B cell (primary cell): Measurements from ENCODE around the gene EPM2A. TPM values are rescaled to one million over a fixed set of nuclear protein-coding genes. Genes with fewer than 3 reads are reported as not detected.

Experiments used
- ATAC-seq: fragments of 200-7000 bp; cut with Tn5 transposase; one replicate; pipeline ENCODE4 v1.10.0; 2021; ENCODE audit warnings: low read depth, mild to moderate bottlenecking, moderate number of reproducible peaks, moderate library complexity
- CTCF ChIA-PET: fragments of 350-600 bp; sonication (Branson Sonifier 250); formaldehyde crosslinking; loops from one replicate; lab custom pipeline; 2021; ENCODE audit warnings: antibody characterized with exemption, inconsistent platforms; lab: Charles Lee
- POLR2A ChIA-PET: fragments of 350-600 bp; sonication (Branson Sonifier 250); formaldehyde crosslinking; loops from one replicate; lab custom pipeline; 2021; ENCODE audit warnings: antibody characterized with exemption; lab: Charles Lee
- DNase-seq: peaks from one replicate; pipeline ENCODE4 v3.0.0; 2013
- H2AFZ ChIP-seq: 2 replicates; pipeline ENCODE4 v1.6.1; 2012; ENCODE audit warnings: mild to moderate bottlenecking, low read depth, low read length; ENCODE audit not compliant: insufficient read depth, poor library complexity, severe bottlenecking
- H3K27ac ChIP-seq, 2 donors: 1 replicate in 1 of 2; 2 replicates in 1 of 2; pipeline ENCODE4 v1.5.1; 2012 to 2013; ENCODE audit warnings: low read length in 2 of 2, mild to moderate bottlenecking in 2 of 2, moderate library complexity in 1 of 2
- H3K27me3 ChIP-seq, 4 experiments: fragments of 200-600 bp in 1 of 4; sonication (generic) in 1 of 4; replicated peaks in 1 of 4; 1 replicate in 2 of 4; 2 replicates in 2 of 4; pipeline versions ENCODE4 v1.6.1 to v1.7.0; 2013 to 2016; ENCODE audit warnings: low read length in 3 of 4, mild to moderate bottlenecking in 2 of 4, mixed read lengths in 1 of 4, moderate library complexity in 1 of 4; ENCODE audit not compliant: insufficient read depth in 4 of 4, control insufficient read depth in 3 of 4; ENCODE audit errors: control extremely low read depth in 1 of 4
- H3K36me3 ChIP-seq, 2 experiments: replicated peaks in 1 of 2; 1 replicate in 1 of 2; 2 replicates in 1 of 2; pipeline versions ENCODE4 v1.6.1 to v1.7.1; 2013; ENCODE audit warnings: low read length in 1 of 2; ENCODE audit not compliant: insufficient read depth in 2 of 2, control insufficient read depth in 1 of 2; ENCODE audit errors: control extremely low read depth in 1 of 2, extremely low read depth in 1 of 2
- H3K4me1 ChIP-seq, 2 donors: fragments of 200-600 bp in 1 of 2; sonication (generic) in 1 of 2; 1 replicate in 1 of 2; 2 replicates in 1 of 2; pipeline versions ENCODE4 v1.5.1 to v1.6.1; 2013 to 2017; ENCODE audit warnings: low read length in 2 of 2; ENCODE audit not compliant: control insufficient read depth in 2 of 2, insufficient read depth in 2 of 2
- H3K4me2 ChIP-seq: replicated peaks from 2 replicates; pipeline ENCODE3; 2012; ENCODE audit warnings: mild to moderate bottlenecking, low read depth, low read length; ENCODE audit not compliant: poor library complexity, severe bottlenecking
- H3K4me3 ChIP-seq, 5 experiments: fragments of 200-600 bp in 1 of 5; sonication (generic) in 1 of 5; 1 replicate in 3 of 5; 2 replicates in 2 of 5; pipeline versions ENCODE4 v1.5.1 to v1.7.0; 2011 to 2016; ENCODE audit warnings: low read length in 4 of 5, mild to moderate bottlenecking in 4 of 5, low read depth in 2 of 5, control low read depth in 1 of 5, moderate library complexity in 1 of 5; ENCODE audit not compliant: insufficient read depth in 1 of 5; ENCODE audit errors: control extremely low read depth in 1 of 5, extremely low read depth in 1 of 5
- H3K79me2 ChIP-seq: fragments of 200-600 bp; sonication (generic); one replicate; pipeline ENCODE4 v1.6.0; 2016; ENCODE audit warnings: low read length; ENCODE audit not compliant: control insufficient read depth, insufficient read depth
- H3K9ac ChIP-seq: fragments of 200-600 bp; sonication (generic); 2 replicates; pipeline ENCODE4 v1.6.1; 2017; ENCODE audit warnings: mild to moderate bottlenecking, low read length, moderate library complexity
- H3K9me3 ChIP-seq, 3 donors: one replicate each; pipeline versions ENCODE4 v1.6.1 to v1.7.1; 2013; ENCODE audit warnings: low read length in 2 of 3; ENCODE audit not compliant: control insufficient read depth in 2 of 3, insufficient read depth in 1 of 3; ENCODE audit errors: control extremely low read depth in 1 of 3
- H4K20me1 ChIP-seq: 2 replicates; pipeline ENCODE4 v1.6.0; 2012; ENCODE audit warnings: mild to moderate bottlenecking, low read length; ENCODE audit not compliant: insufficient read depth, control insufficient read depth, poor library complexity, severe bottlenecking
- H3K27ac Mint-ChIP-seq: one replicate; pipeline ENCODE4 v1.8.0; 2021; ENCODE audit warnings: mixed read lengths
- H3K27me3 Mint-ChIP-seq: one replicate; pipeline ENCODE4 v1.8.0; 2021; ENCODE audit warnings: mixed read lengths
- H3K4me1 Mint-ChIP-seq: one replicate; pipeline ENCODE4 v1.8.0; 2021; ENCODE audit warnings: mixed read lengths
- H3K4me3 Mint-ChIP-seq: one replicate; pipeline ENCODE4 v1.8.0; 2021; ENCODE audit warnings: mixed read lengths
- H3K9me3 Mint-ChIP-seq: one replicate; pipeline ENCODE4 v1.8.0; 2022; ENCODE audit warnings: mixed read lengths; ENCODE audit not compliant: insufficient read depth
- CTCF ChIP-seq: fragments of 200-600 bp; IDR thresholded peaks from one replicate; pipeline ENCODE4 v1.8.0; 2022; ENCODE audit warnings: antibody characterized with exemption, mild to moderate bottlenecking
- EZH2 ChIP-seq: IDR thresholded peaks from 2 replicates; pipeline ENCODE4 v1.6.1; 2012; ENCODE audit warnings: borderline replicate concordance, low read depth, mild to moderate bottlenecking, moderate library complexity, low read length; ENCODE audit not compliant: insufficient read depth, poor library complexity, severe bottlenecking
- WGBS: methylation state at CpG from one replicate; pipeline ENCODE4 v1.1.5; 2013; ENCODE audit warnings: missing lambda C conversion rate; ENCODE audit not compliant: insufficient coverage; 5-methylcytosine and 5-hydroxymethylcytosine counted together
- intact Hi-C: fragments of 100-400 bp; cut with micrococcal nuclease; formaldehyde crosslinking; loops from one replicate; pipeline ENCODE4 v1.10.0; 2022
- polyA plus RNA-seq: library from polyadenylated mRNA; depleted of rRNA; stranded (reverse); fragments of >200 nt; gene quantifications from 2 replicates; pipeline ENCODE4 v1.2.3, GENCODE V29; 2012
- total RNA-seq, 2 donors: library from RNA; stranded (reverse); fragments of 120-200 nt in 1 of 2; gene quantifications; 1 replicate in 1 of 2; 2 replicates in 1 of 2; pipeline versions ENCODE4 v1.2.3 to v1.2.4, GENCODE V29; 2013 to 2022

Gene EPM2A
- total and polyA plus RNA-seq, 2 donors (not counting 1 experiment from before 2014, with no cell fraction given) = 6.2 to 17.0 TPM

DNA sequence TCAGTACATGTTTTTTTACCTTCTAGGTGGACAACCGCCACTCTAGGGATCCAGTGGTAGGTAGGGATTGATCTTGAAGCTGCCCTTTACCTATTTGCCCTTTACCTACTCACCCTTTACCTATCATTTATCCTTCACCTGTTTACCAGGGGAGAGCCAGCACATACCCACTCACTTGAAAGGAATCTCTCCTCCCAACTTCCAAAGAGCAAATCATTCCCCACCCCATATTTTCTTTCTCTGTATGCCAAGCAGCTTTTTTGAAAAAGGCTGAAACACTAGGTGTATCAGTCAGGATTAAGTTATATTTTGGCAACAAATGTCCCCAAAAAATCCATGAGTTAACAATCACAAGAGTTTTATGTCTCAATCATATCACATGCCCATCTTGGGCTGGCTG lies 10.5 kb upstream of the EPM2A start:
- no peak for DNase-seq
- no peak overlapping the region for H3K4me3 ChIP-seq
- no peaks in the 10 kb centered on the region for H3K79me2 ChIP-seq
- no peak overlapping the region for H2AFZ ChIP-seq
- no peaks in the 10 kb centered on the region for H3K9me3 ChIP-seq
- H3K9me3 Mint-ChIP-seq = no peaks in the 10 kb centered on the region
- no peaks in the 10 kb centered on the region for H3K4me1 Mint-ChIP-seq
- WGBS = no CpG with 5 or more reads among the region's 1 CpG
- no peak overlapping the region for H3K27ac ChIP-seq
- no peak overlapping the region for H3K9ac ChIP-seq
- no peaks in the 10 kb centered on the region for H3K27me3 ChIP-seq
- no peak overlapping the region for H3K4me3 Mint-ChIP-seq
- H3K27me3 Mint-ChIP-seq = peaks cover 5% of the 10 kb centered on the region
- no peaks in the 10 kb centered on the region for H3K36me3 ChIP-seq
- H4K20me1 ChIP-seq = no peaks in the 10 kb centered on the region
- ATAC-seq = no peak
- no peaks in the 10 kb centered on the region for H3K4me1 ChIP-seq
- POLR2A ChIA-PET = no interaction called here
- CTCF ChIA-PET = no interaction called here
- intact Hi-C loops = no loop called here
- no peak overlapping the region for H3K4me2 ChIP-seq
- no peak overlapping the region for H3K27ac Mint-ChIP-seq
- TF ChIP-seq EZH2 (no peak), CTCF (no peak)

DNA sequence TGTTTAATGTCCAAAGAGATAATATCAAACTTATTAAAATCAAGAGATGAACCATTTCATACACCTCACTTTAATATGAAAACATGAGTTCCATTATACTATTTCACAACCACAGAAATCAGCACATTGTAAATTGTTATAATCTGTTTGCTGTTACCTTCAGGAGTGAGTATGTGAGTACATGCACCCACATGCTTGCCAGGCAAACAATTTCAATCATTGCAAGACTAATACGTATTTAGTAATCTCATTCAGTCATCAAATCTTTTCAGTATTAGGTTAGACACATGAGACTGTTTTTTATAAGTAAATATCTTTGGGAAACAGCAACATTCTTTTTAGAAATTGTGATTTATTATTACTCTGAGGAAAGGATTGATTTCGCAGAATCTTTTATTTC lies 9.3 kb upstream of the EPM2A start:
- DNase-seq = no peak
- no peaks in the 10 kb centered on the region for H4K20me1 ChIP-seq
- no peaks in the 10 kb centered on the region for H3K79me2 ChIP-seq
- H3K9me3 Mint-ChIP-seq = no peaks in the 10 kb centered on the region
- H3K4me1 Mint-ChIP-seq = no peaks in the 10 kb centered on the region
- no peak for ATAC-seq
- H3K9me3 ChIP-seq = no peaks in the 10 kb centered on the region
- intact Hi-C loops = no loop called here
- no peaks in the 10 kb centered on the region for H3K36me3 ChIP-seq
- ChIA-PET CTCF (interaction anchor here (1.5 kb wide), 1 partner anchor 12 kb away, joined by 3 read pairs; no protein-coding TSS in a partner anchor), POLR2A (no interaction called here)
- no peaks in the 10 kb centered on the region for H3K27me3 ChIP-seq
- H3K27me3 Mint-ChIP-seq = peaks cover 5% of the 10 kb centered on the region
- H3K4me3 ChIP-seq = no peak overlapping the region
- no peak overlapping the region for H3K27ac Mint-ChIP-seq
- H3K27ac ChIP-seq = no peak overlapping the region
- H3K4me2 ChIP-seq = no peak overlapping the region
- no peaks in the 10 kb centered on the region for H3K4me1 ChIP-seq
- WGBS = 83% methylated on average over 1 of the region's 2 CpGs
- no peak overlapping the region for H3K4me3 Mint-ChIP-seq
- TF ChIP-seq CTCF (no peak), EZH2 (no peak)
- H3K9ac ChIP-seq = no peak overlapping the region
- no peak overlapping the region for H2AFZ ChIP-seq
